ENCODE data around the gene TGOLN2. TPM values are rescaled to one million over a fixed set of nuclear protein-coding genes. Genes with fewer than 3 reads are reported as not detected.
"Not testable (repeated sequence)": the region's sequence is repeated elsewhere in the genome, so short reads cannot be mapped to it uniquely, and the experiment has no call there.

The TGOLN2 gene
- total RNA-seq, 1 experiment from 2014 or later = 171 TPM

- CTCF ChIA-PET = interaction anchor here (1.0 kb wide), 1 partner anchor 46 kb away, joined by 3 read pairs; no protein-coding TSS in a partner anchor
Measured at GRCh38 chr2:85369500-85369899, 41.7 kb upstream of the TGOLN2 start.

DNA sequence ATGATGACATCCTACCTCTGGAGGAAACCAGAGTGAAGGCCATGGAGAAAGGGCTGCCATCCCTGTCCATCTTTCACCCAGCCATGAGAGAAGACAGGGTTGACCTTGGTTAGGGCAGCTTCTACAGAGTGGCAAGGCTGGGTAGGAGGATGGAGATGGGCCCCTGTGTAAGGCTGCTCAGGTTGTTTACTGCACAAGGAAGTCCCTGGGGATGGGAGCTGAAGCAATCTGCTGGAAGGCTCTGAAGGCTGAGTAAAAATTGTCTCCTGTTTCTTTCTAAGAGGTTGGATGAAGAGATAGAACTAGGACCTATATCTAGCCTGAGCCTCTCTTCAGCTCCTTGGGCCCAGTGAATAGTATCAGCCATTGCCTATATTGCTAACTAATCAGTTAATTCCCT lies 41.1 kb upstream of the TGOLN2 start:
- TF ChIP-seq, protein P1, sequence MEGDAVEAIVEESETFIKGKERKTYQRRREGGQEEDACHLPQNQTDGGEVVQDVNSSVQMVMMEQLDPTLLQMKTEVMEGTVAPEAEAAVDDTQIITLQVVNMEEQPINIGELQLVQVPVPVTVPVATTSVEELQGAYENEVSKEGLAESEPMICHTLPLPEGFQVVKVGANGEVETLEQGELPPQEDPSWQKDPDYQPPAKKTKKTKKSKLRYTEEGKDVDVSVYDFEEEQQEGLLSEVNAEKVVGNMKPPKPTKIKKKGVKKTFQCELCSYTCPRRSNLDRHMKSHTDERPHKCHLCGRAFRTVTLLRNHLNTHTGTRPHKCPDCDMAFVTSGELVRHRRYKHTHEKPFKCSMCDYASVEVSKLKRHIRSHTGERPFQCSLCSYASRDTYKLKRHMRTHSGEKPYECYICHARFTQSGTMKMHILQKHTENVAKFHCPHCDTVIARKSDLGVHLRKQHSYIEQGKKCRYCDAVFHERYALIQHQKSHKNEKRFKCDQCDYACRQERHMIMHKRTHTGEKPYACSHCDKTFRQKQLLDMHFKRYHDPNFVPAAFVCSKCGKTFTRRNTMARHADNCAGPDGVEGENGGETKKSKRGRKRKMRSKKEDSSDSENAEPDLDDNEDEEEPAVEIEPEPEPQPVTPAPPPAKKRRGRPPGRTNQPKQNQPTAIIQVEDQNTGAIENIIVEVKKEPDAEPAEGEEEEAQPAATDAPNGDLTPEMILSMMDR (IDR thresholded peaks at IDR 0.05; ENCODE audit: unreplicated experiment) = no peak
- no peak overlapping the region for H3K4me3 Mint-ChIP-seq (ENCODE audit: low read depth, unreplicated experiment)
- BruUV-seq (replicated peaks) = no TSS peak
- H3K27me3 Mint-ChIP-seq (ENCODE audit: unreplicated experiment) = no peaks in the 10 kb centered on the region
- H3K4me1 Mint-ChIP-seq (ENCODE audit: low read depth, unreplicated experiment) = no peaks in the 10 kb centered on the region
- CTCF ChIA-PET = interaction anchor here (0.6 kb wide), 1 partner anchor 9 kb away, joined by 3 read pairs; no protein-coding TSS in a partner anchor
- intact Hi-C loops (cut with micrococcal nuclease; ENCODE audit: unreplicated experiment) = no loop called here
- peaks cover 3% of the 10 kb centered on the region for H3K36me3 Mint-ChIP-seq (ENCODE audit: insufficient read depth, unreplicated experiment)
- no peak overlapping the region for H3K27ac Mint-ChIP-seq (ENCODE audit: unreplicated experiment)
- H3K9me3 Mint-ChIP-seq (ENCODE audit: low read depth, unreplicated experiment) = no peaks in the 10 kb centered on the region
- no peak for DNase-seq

More at GRCh38 chr2:85369500-85369899, 41.7 kb upstream of the TGOLN2 start:
- Mint-ChIP-seq H3K4me1 (ENCODE audit: low read depth, unreplicated experiment) (no peaks in the 10 kb centered on the region), H3K36me3 (ENCODE audit: insufficient read depth, unreplicated experiment) (peaks cover 3% of the 10 kb centered on the region), H3K27ac (ENCODE audit: unreplicated experiment) (no peak overlapping the region), H3K27me3 (ENCODE audit: unreplicated experiment) (no peaks in the 10 kb centered on the region), H3K4me3 (ENCODE audit: low read depth, unreplicated experiment) (no peak overlapping the region), H3K9me3 (ENCODE audit: low read depth, unreplicated experiment) (no peaks in the 10 kb centered on the region)
- BruUV-seq (replicated peaks) = no TSS peak
- TF ChIP-seq, protein P1 (IDR thresholded peaks at IDR 0.05; ENCODE audit: unreplicated experiment) = no peak
- intact Hi-C loops (cut with micrococcal nuclease; ENCODE audit: unreplicated experiment) = no loop called here
- DNase-seq = no peak

DNA sequence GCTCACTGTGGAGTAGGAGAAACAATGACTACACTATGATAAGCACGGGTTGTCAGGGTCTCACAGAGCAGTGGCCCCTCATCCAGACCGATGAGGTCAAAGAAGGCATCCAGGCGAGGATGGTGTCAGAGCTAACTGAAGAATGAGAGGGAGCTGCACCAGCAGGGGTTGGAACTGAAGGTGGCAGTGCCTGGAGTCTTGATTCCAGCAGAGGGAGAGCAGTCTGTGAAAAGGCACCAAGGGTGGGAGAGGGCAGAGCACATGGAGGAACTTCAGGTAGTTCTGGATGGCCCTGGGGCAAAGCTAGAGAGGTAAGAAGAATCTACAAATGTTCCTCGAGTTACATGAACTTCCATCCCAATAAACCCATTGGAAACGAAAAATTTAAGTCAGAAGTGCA lies 39.4 kb upstream of the TGOLN2 start:
- no peaks in the 10 kb centered on the region for H3K4me1 Mint-ChIP-seq (ENCODE audit: low read depth, unreplicated experiment)
- no TSS peak for BruUV-seq (replicated peaks)
- no peak overlapping the region for H3K27ac Mint-ChIP-seq (ENCODE audit: unreplicated experiment)
- no peak for DNase-seq
- intact Hi-C loops (cut with micrococcal nuclease; ENCODE audit: unreplicated experiment) = no loop called here
- no peaks in the 10 kb centered on the region for H3K9me3 Mint-ChIP-seq (ENCODE audit: low read depth, unreplicated experiment)
- H3K4me3 Mint-ChIP-seq (ENCODE audit: low read depth, unreplicated experiment) = no peak overlapping the region
- TF ChIP-seq, protein P1 (IDR thresholded peaks at IDR 0.05; ENCODE audit: unreplicated experiment) = no peak
- no peaks in the 10 kb centered on the region for H3K27me3 Mint-ChIP-seq (ENCODE audit: unreplicated experiment)
- CTCF ChIA-PET = interaction anchor here (0.5 kb wide), 1 partner anchor 12 kb away, joined by 3 read pairs; no protein-coding TSS in a partner anchor
- peaks cover 8% of the 10 kb centered on the region for H3K36me3 Mint-ChIP-seq (ENCODE audit: insufficient read depth, unreplicated experiment)

GRCh38 chr2:85362653-85363387 lies 35.0 kb upstream of the TGOLN2 start:
- H3K27ac Mint-ChIP-seq (ENCODE audit: unreplicated experiment); BruUV-seq (replicated peaks); intact Hi-C loops (cut with micrococcal nuclease; ENCODE audit: unreplicated experiment); H3K4me3 Mint-ChIP-seq (ENCODE audit: low read depth, unreplicated experiment); H3K9me3 Mint-ChIP-seq (ENCODE audit: low read depth, unreplicated experiment); DNase-seq; H3K27me3 Mint-ChIP-seq (ENCODE audit: unreplicated experiment); CTCF ChIA-PET; H3K4me1 Mint-ChIP-seq (ENCODE audit: low read depth, unreplicated experiment): not testable (repeated sequence)
- H3K36me3 Mint-ChIP-seq (ENCODE audit: insufficient read depth, unreplicated experiment) = peaks cover 11% of the 10 kb centered on the region

DNA sequence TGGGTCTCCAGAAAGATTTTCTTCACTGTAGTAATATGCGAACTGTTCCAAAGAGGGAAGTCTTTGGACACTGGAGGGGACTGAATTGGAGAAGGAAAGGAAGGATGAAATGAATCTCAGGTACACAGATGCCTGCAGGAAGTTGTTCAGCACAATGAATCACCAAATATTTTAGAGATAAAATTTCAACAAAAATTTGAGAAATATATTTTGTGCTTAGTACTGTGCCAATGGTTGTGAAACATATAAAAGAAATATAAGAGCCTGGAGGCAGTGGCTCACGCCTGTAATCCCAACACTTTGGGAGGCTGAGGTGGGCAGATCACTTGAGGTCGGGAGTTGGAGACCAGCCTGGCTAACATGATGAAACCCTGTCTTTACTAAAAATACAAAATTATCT lies 29.9 kb upstream of the TGOLN2 start:
- no peak for DNase-seq
- Mint-ChIP-seq H3K36me3 (ENCODE audit: insufficient read depth, unreplicated experiment) (peaks cover 31% of the 10 kb centered on the region), H3K27ac (ENCODE audit: unreplicated experiment) (no peak overlapping the region), H3K27me3 (ENCODE audit: unreplicated experiment) (no peaks in the 10 kb centered on the region), H3K9me3 (ENCODE audit: low read depth, unreplicated experiment) (no peaks in the 10 kb centered on the region), H3K4me1 (ENCODE audit: low read depth, unreplicated experiment) (no peaks in the 10 kb centered on the region), H3K4me3 (ENCODE audit: low read depth, unreplicated experiment) (no peak overlapping the region)
- BruUV-seq (replicated peaks) = no TSS peak
- CTCF ChIA-PET = no interaction called here
- TF ChIP-seq, protein P1 (IDR thresholded peaks at IDR 0.05; ENCODE audit: unreplicated experiment) = no peak
- intact Hi-C loops (cut with micrococcal nuclease; ENCODE audit: unreplicated experiment) = no loop called here
